Naive B cell (primary cell): Measurements from ENCODE around the gene NNT. TPM values are rescaled to one million over a fixed set of nuclear protein-coding genes. Genes with fewer than 3 reads are reported as not detected.
"Not testable (repeated sequence)": the region's sequence is repeated elsewhere in the genome, so short reads cannot be mapped to it uniquely, and the experiment has no call there.

Experiments used
- ATAC-seq, 2 donors: fragments of 150-1000 bp; cut with Tn5 transposase; 2 replicates each; pipeline ENCODE4 v1.10.0; 2021; ENCODE audit warnings: low read depth in 2 of 2, mild to moderate bottlenecking in 2 of 2, moderate library complexity in 2 of 2
- DNase-seq: peaks from one replicate; pipeline ENCODE4 v3.0.0; 2022
- H3K27ac Mint-ChIP-seq, 6 donors: one replicate each; pipeline ENCODE4 v1.8.0; 2020 to 2022; ENCODE audit warnings: mild to moderate bottlenecking in 6 of 6, mixed read lengths in 6 of 6, moderate library complexity in 5 of 6, inconsistent platforms in 2 of 6
- H3K27me3 Mint-ChIP-seq, 3 donors: one replicate each; pipeline ENCODE4 v1.8.0; 2021 to 2022; ENCODE audit warnings: mixed read lengths in 3 of 3, mild to moderate bottlenecking in 1 of 3
- H3K36me3 Mint-ChIP-seq, 2 donors: one replicate each; pipeline ENCODE4 v1.8.0; 2020 to 2022; ENCODE audit warnings: mixed read lengths in 2 of 2, inconsistent platforms in 1 of 2, mild to moderate bottlenecking in 1 of 2
- H3K4me1 Mint-ChIP-seq, 3 donors: one replicate each; pipeline ENCODE4 v1.8.0; 2020 to 2022; ENCODE audit warnings: mixed read lengths in 3 of 3, inconsistent platforms in 1 of 3, mild to moderate bottlenecking in 1 of 3, moderate library complexity in 1 of 3
- H3K4me3 Mint-ChIP-seq, 8 donors: one replicate each; pipeline ENCODE4 v1.8.0; 2020 to 2022; ENCODE audit warnings: mild to moderate bottlenecking in 8 of 8, mixed read lengths in 8 of 8, moderate library complexity in 8 of 8, inconsistent platforms in 2 of 8
- H3K9me3 Mint-ChIP-seq, 7 donors: one replicate each; pipeline ENCODE4 v1.8.0; 2020 to 2022; ENCODE audit warnings: mixed read lengths in 7 of 7, mild to moderate bottlenecking in 5 of 7, inconsistent platforms in 2 of 7, moderate library complexity in 1 of 7
- polyA plus RNA-seq, 6 donors: library from polyadenylated mRNA; unstranded; fragments of 300-500 nt; fragmentation: Illumina TruSeq; gene quantifications; one replicate each; pipeline ENCODE4 v1.2.3, GENCODE V29; 2021; ENCODE audit warnings: low read depth in 6 of 6

The NNT gene
- 10 to 100 TPM; 41.8 to 60.7 (median 45.8) TPM for polyA plus RNA-seq

GRCh38 chr5:43602461-43603343 lies at the start of gene NNT:
TSS of gene NNT (plus strand) at chr5:43603180. CDS start at chr5:43609196, 6,016 bp downstream.
- peak within 1 kb of the TSS; percentile 87 to 100 (median 96) for H3K4me3 Mint-ChIP-seq
- no peaks in the 10 kb centered on the region for H3K27me3 Mint-ChIP-seq
- peaks cover 30 to 47% (median 45%) of the 10 kb centered on the region in 3 donors for H3K4me1 Mint-ChIP-seq
- peak within 1 kb of the TSS; percentile 95 to 99 (median 98) for H3K27ac Mint-ChIP-seq
- peak; percentile 71 to 76 for ATAC-seq
- peak; percentile 81 for DNase-seq
- H3K36me3 Mint-ChIP-seq, result peaks cover 0 to 7% of the 10 kb centered on the region in 2 donors
- no peaks in the 10 kb centered on the region for H3K9me3 Mint-ChIP-seq

GRCh38 chr5:43553381-43553780 lies 49.6 kb upstream of the NNT start:
- ATAC-seq (no peak), DNase-seq (no peak)
- peaks cover 17 to 30% (median 20%) of the 10 kb centered on the region in 3 donors for H3K4me1 Mint-ChIP-seq
- no peak overlapping the region for H3K27ac Mint-ChIP-seq
- no peaks in the 10 kb centered on the region for H3K9me3 Mint-ChIP-seq
- no peak overlapping the region for H3K4me3 Mint-ChIP-seq
- peaks cover 7% of the 10 kb centered on the region in 2 donors for H3K36me3 Mint-ChIP-seq
- H3K27me3 Mint-ChIP-seq, result no peaks in the 10 kb centered on the region

GRCh38 chr5:43554497-43554896 lies 48.5 kb upstream of the NNT start:
- Mint-ChIP-seq H3K4me1 (peaks cover 14 to 26% (median 20%) of the 10 kb centered on the region in 3 donors), H3K9me3 (no peaks in the 10 kb centered on the region), H3K27me3 (no peaks in the 10 kb centered on the region), H3K36me3 (peaks cover 7% of the 10 kb centered on the region in 2 donors), H3K4me3 (no peak overlapping the region), H3K27ac (no peak overlapping the region)
- ATAC-seq (no peak), DNase-seq (no peak)

GRCh38 chr5:43555895-43556606 lies 46.9 kb upstream of the NNT start:
- H3K27me3 Mint-ChIP-seq, result no peaks in the 10 kb centered on the region
- peaks cover 9 to 21% (median 15%) of the 10 kb centered on the region in 3 donors for H3K4me1 Mint-ChIP-seq
- peaks cover 1 to 2% of the 10 kb centered on the region in 2 donors for H3K36me3 Mint-ChIP-seq
- ATAC-seq, result peak in 1 of 2 donors; percentile 0
- no peak for DNase-seq
- no peaks in the 10 kb centered on the region for H3K9me3 Mint-ChIP-seq
- H3K27ac Mint-ChIP-seq, result peak overlapping the region; percentile 21 to 98 (median 94)
- peak overlapping the region in 7 of 8 donors; percentile 86 to 96 (median 94) for H3K4me3 Mint-ChIP-seq

- ATAC-seq, result peak; percentile 82 to 86
- H3K4me1 Mint-ChIP-seq, result peaks cover 8 to 20% (median 13%) of the 10 kb centered on the region in 3 donors
- H3K36me3 Mint-ChIP-seq, H3K27me3 Mint-ChIP-seq, H3K9me3 Mint-ChIP-seq, DNase-seq: not testable (repeated sequence)
- H3K27ac Mint-ChIP-seq, result peak overlapping the region in 3 of 6 donors; percentile 92 to 97 (median 94)
- H3K4me3 Mint-ChIP-seq, result peak overlapping the region in 6 of 8 donors; percentile 86 to 96 (median 92)
Observed at GRCh38 chr5:43556607-43556856, 46.4 kb upstream of the NNT start.

- ATAC-seq, result peak; percentile 72 to 75
- Mint-ChIP-seq H3K4me1 (peaks cover 8 to 20% (median 13%) of the 10 kb centered on the region in 3 donors), H3K27me3 (no peaks in the 10 kb centered on the region), H3K9me3 (peaks cover 0 to 1% (median 0%) of the 10 kb centered on the region in 7 donors), H3K36me3 (no peaks in the 10 kb centered on the region), H3K4me3 (peak within 1 kb of the TSS; percentile 86 to 96 (median 94)), H3K27ac (peak within 1 kb of the TSS; percentile 92 to 99 (median 96))
- peak; percentile 92 for DNase-seq
Observed at GRCh38 chr5:43556857-43557542, 46.0 kb upstream of the NNT start, which contains the start of gene PAIP1. TSS of gene PAIP1 (minus strand) at chr5:43557077. CDS start at chr5:43556846, 231 bp downstream.

GRCh38 chr5:43560128-43560527 lies 42.9 kb upstream of the NNT start:
- ATAC-seq (no peak), DNase-seq (no peak)
- H3K4me3 Mint-ChIP-seq, result peak overlapping the region in 1 of 8 donors; percentile 71
- peaks cover 5 to 17% (median 13%) of the 10 kb centered on the region in 3 donors for H3K4me1 Mint-ChIP-seq
- H3K9me3 Mint-ChIP-seq, result peaks cover 0 to 1% (median 0%) of the 10 kb centered on the region in 7 donors
- H3K36me3 Mint-ChIP-seq, result no peaks in the 10 kb centered on the region
- peak overlapping the region in 1 of 6 donors; percentile 4 for H3K27ac Mint-ChIP-seq
- no peaks in the 10 kb centered on the region for H3K27me3 Mint-ChIP-seq

- H3K27me3 Mint-ChIP-seq, result no peaks in the 10 kb centered on the region
- DNase-seq (no peak), ATAC-seq (no peak)
- peak overlapping the region in 1 of 8 donors; percentile 3 for H3K4me3 Mint-ChIP-seq
- H3K4me1 Mint-ChIP-seq, result peaks cover 4 to 8% (median 7%) of the 10 kb centered on the region in 3 donors
- no peaks in the 10 kb centered on the region for H3K36me3 Mint-ChIP-seq
- H3K27ac Mint-ChIP-seq, result no peak overlapping the region
- H3K9me3 Mint-ChIP-seq, result peaks cover 0 to 1% (median 0%) of the 10 kb centered on the region in 7 donors
Observed at GRCh38 chr5:43561356-43561755, 41.6 kb upstream of the NNT start.

GRCh38 chr5:43563321-43563720 lies 39.7 kb upstream of the NNT start:
- Mint-ChIP-seq H3K9me3 (peaks cover 0 to 1% (median 0%) of the 10 kb centered on the region in 7 donors), H3K36me3 (no peaks in the 10 kb centered on the region), H3K4me3 (no peak overlapping the region), H3K27me3 (no peaks in the 10 kb centered on the region), H3K27ac (peak overlapping the region in 2 of 6 donors; percentile 10 to 55), H3K4me1 (no peaks in the 10 kb centered on the region)
- ATAC-seq (no peak), DNase-seq (no peak)

GRCh38 chr5:43564289-43564850 lies 38.6 kb upstream of the NNT start:
- H3K27ac Mint-ChIP-seq, result no peak overlapping the region
- H3K9me3 Mint-ChIP-seq, result peaks cover 0 to 1% (median 0%) of the 10 kb centered on the region in 7 donors
- H3K27me3 Mint-ChIP-seq, result no peaks in the 10 kb centered on the region
- no peak for DNase-seq
- no peaks in the 10 kb centered on the region for H3K4me1 Mint-ChIP-seq
- no peak overlapping the region for H3K4me3 Mint-ChIP-seq
- H3K36me3 Mint-ChIP-seq, result no peaks in the 10 kb centered on the region
- no peak for ATAC-seq

- Mint-ChIP-seq H3K4me1 (no peaks in the 10 kb centered on the region), H3K36me3 (no peaks in the 10 kb centered on the region), H3K4me3 (no peak overlapping the region), H3K27me3 (no peaks in the 10 kb centered on the region), H3K27ac (no peak overlapping the region), H3K9me3 (peaks cover 0 to 1% (median 0%) of the 10 kb centered on the region in 7 donors)
- ATAC-seq (no peak), DNase-seq (no peak)
Observed at GRCh38 chr5:43565043-43565442, 37.9 kb upstream of the NNT start.

GRCh38 chr5:43567967-43568366 lies 35.0 kb upstream of the NNT start:
- Mint-ChIP-seq H3K4me1 (no peaks in the 10 kb centered on the region), H3K4me3 (no peak overlapping the region), H3K27me3 (no peaks in the 10 kb centered on the region), H3K36me3 (no peaks in the 10 kb centered on the region), H3K9me3 (no peaks in the 10 kb centered on the region), H3K27ac (peak overlapping the region in 1 of 6 donors; percentile 49)
- DNase-seq (no peak), ATAC-seq (no peak)

- Mint-ChIP-seq H3K9me3 (no peaks in the 10 kb centered on the region), H3K27me3 (no peaks in the 10 kb centered on the region), H3K27ac (no peak overlapping the region), H3K4me3 (no peak overlapping the region), H3K4me1 (no peaks in the 10 kb centered on the region), H3K36me3 (no peaks in the 10 kb centered on the region)
- no peak for ATAC-seq
- no peak for DNase-seq
Observed at GRCh38 chr5:43569236-43569746, 33.7 kb upstream of the NNT start.
